ENCODE measurements around the gene PLPP6.

The PLPP6 gene

DNA sequence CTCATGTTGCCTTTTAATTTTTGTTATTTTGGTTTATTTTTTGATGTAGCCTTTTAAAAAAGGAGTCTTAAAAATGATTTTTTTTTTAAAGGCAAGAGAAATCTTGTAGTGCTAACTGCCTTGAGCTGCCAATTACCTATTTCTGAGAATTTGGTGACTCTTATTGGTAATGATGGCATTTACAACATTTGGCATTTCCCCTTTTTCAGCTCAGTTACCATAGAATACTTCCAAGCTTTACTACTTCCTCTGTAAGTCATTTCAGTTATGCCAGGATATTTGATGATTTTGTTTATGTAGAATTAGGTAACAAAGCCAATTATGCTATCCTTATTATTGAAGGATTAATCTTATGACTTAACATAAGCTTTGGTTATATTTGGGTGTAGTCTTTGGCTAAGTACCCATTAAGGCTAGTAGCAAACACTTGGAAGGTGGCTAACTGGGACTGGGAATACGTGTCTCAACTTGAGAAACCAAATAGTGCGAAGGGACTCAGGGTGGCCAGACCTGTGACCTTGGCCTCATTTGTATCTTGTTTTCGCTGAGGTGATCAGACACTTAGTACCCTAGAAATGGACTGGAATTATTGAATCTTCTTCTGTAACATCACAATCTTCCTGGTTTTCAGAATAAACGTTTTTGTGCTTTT lies 45.0 kb downstream of the PLPP6 start:
- Histone ChIP-seq H3K27ac (no peak overlapping the region), H3K4me1 (ENCODE audit: low read depth, poor library complexity, severe bottlenecking) (no peaks in the 10 kb centered on the region), H3K9ac (no peak overlapping the region), H2AFZ (ENCODE audit: low read depth) (no peak overlapping the region), H3K79me2 (ENCODE audit: insufficient read depth, low read depth) (no peaks in the 10 kb centered on the region), H3K36me3 (ENCODE audit: insufficient read depth) (no peaks in the 10 kb centered on the region; the same call in 1 of the 2 replicates), H3K4me3 (IDR thresholded peaks at IDR 0.05; ENCODE audit: insufficient read depth, low read depth, low read length) (no peak overlapping the region), H3K4me2 (no peak overlapping the region), H3K27me3 (ENCODE audit: insufficient read depth, low read depth) (no peaks in the 10 kb centered on the region), H4K20me1 (ENCODE audit: insufficient read depth) (no peaks in the 10 kb centered on the region)
- TF ChIP-seq, protein P1, sequence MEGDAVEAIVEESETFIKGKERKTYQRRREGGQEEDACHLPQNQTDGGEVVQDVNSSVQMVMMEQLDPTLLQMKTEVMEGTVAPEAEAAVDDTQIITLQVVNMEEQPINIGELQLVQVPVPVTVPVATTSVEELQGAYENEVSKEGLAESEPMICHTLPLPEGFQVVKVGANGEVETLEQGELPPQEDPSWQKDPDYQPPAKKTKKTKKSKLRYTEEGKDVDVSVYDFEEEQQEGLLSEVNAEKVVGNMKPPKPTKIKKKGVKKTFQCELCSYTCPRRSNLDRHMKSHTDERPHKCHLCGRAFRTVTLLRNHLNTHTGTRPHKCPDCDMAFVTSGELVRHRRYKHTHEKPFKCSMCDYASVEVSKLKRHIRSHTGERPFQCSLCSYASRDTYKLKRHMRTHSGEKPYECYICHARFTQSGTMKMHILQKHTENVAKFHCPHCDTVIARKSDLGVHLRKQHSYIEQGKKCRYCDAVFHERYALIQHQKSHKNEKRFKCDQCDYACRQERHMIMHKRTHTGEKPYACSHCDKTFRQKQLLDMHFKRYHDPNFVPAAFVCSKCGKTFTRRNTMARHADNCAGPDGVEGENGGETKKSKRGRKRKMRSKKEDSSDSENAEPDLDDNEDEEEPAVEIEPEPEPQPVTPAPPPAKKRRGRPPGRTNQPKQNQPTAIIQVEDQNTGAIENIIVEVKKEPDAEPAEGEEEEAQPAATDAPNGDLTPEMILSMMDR (conservative IDR thresholded peaks at IDR 0.05; ENCODE audit: low read depth, low read length), result no peak

DNA sequence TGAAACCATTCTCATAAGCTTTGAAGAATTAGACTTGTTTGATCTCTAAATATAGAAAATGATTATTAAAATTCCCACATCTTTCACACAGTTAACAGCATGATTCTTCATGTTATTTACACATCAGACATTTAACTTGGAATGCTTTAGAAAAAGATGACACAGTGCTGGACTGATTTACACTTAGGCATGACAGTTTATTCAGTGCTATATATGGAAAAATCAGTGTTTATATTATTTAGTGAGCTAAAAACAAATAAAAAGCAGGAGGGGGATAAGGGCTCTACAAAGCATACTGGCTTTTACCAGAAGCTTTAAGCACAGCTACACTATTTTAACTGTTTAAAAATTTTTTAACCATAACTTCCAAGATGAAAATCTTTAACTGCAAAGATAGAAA lies 47.3 kb downstream of the PLPP6 start:
- H3K4me3 ChIP-seq (IDR thresholded peaks at IDR 0.05; ENCODE audit: insufficient read depth, low read depth, low read length), result no peak overlapping the region
- no peaks in the 10 kb centered on the region for H3K27me3 ChIP-seq (ENCODE audit: insufficient read depth, low read depth)
- no peaks in the 10 kb centered on the region; the same call in 1 of the 2 replicates for H3K36me3 ChIP-seq (ENCODE audit: insufficient read depth)
- TF ChIP-seq, protein P1 (conservative IDR thresholded peaks at IDR 0.05; ENCODE audit: low read depth, low read length), result no peak
- H4K20me1 ChIP-seq (ENCODE audit: insufficient read depth), result no peaks in the 10 kb centered on the region
- no peaks in the 10 kb centered on the region for H3K4me1 ChIP-seq (ENCODE audit: low read depth, poor library complexity, severe bottlenecking)
- no peak overlapping the region for H2AFZ ChIP-seq (ENCODE audit: low read depth)
- no peak overlapping the region for H3K27ac ChIP-seq
- no peaks in the 10 kb centered on the region for H3K79me2 ChIP-seq (ENCODE audit: insufficient read depth, low read depth)
- no peak overlapping the region for H3K4me2 ChIP-seq
- no peak overlapping the region for H3K9ac ChIP-seq

DNA sequence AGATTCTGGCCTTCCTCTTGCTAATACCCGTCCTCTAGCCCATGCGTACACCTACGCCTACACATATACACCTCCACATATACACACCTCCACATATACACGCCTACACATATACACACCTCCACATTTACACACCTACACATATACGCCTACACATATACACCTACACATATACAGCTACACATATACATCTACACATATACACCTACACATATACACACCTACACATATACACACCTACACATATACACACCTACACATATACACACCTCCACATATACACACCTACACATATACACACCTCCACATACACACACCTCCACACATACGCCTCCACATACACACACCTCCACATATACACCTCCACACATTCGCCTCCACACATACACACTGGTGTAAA lies 51.8 kb downstream of the PLPP6 start:
- Histone ChIP-seq H3K27ac (no peak overlapping the region), H3K4me1 (ENCODE audit: low read depth, poor library complexity, severe bottlenecking) (no peaks in the 10 kb centered on the region), H3K4me2 (no peak overlapping the region), H3K27me3 (ENCODE audit: insufficient read depth, low read depth) (no peaks in the 10 kb centered on the region), H3K4me3 (IDR thresholded peaks at IDR 0.05; ENCODE audit: insufficient read depth, low read depth, low read length) (no peak overlapping the region), H4K20me1 (ENCODE audit: insufficient read depth) (no peaks in the 10 kb centered on the region), H3K9ac (no peak overlapping the region), H3K79me2 (ENCODE audit: insufficient read depth, low read depth) (no peaks in the 10 kb centered on the region), H3K36me3 (ENCODE audit: insufficient read depth) (peaks cover 3% of the 10 kb centered on the region; the same call in 1 of the 2 replicates), H2AFZ (ENCODE audit: low read depth) (no peak overlapping the region)
- TF ChIP-seq, protein P1 (conservative IDR thresholded peaks at IDR 0.05; ENCODE audit: low read depth, low read length), result no peak

DNA sequence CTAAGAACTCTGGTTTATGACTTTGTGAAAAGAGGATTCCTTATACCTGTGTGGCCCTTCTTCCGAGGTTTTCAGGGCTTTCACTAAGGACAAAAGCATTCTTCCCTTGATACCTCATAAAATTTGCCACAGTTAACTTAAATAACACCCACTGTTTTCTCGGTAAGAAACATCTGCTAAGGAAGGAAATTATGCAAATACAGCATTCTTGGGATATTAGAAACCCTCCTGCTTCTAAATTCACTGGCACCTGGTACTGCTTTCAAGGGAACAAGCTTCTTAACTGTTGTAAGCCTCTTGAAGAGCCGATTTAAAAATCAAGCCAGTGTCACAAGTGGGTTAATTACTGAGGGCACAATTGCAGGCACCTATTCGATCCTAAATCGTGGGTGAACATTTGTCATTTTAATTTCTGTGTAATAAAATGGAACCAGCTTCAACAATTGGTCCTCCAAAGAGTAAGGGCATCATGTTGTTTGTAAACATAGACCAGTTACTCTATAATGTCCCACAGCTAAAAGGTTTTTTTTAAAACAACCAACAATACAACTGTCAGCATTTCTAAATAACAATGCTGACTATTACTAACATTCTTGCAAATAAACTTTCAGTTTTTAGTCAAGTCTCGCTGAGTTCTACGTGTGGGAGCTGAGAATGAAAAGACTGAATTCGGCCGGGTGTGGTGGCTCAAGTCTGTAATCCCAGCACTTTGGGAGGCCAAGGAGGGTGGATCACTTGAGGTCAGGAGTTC lies 52.3 kb downstream of the PLPP6 start:
- Histone ChIP-seq H3K36me3 (ENCODE audit: insufficient read depth) (peaks cover 6% of the 10 kb centered on the region; the same call in 1 of the 2 replicates), H3K27ac (no peak overlapping the region), H2AFZ (ENCODE audit: low read depth) (no peak overlapping the region), H3K9ac (no peak overlapping the region), H3K27me3 (ENCODE audit: insufficient read depth, low read depth) (no peaks in the 10 kb centered on the region), H3K4me1 (ENCODE audit: low read depth, poor library complexity, severe bottlenecking) (no peaks in the 10 kb centered on the region), H3K4me3 (IDR thresholded peaks at IDR 0.05; ENCODE audit: insufficient read depth, low read depth, low read length) (no peak overlapping the region), H3K4me2 (no peak overlapping the region), H3K79me2 (ENCODE audit: insufficient read depth, low read depth) (no peaks in the 10 kb centered on the region), H4K20me1 (ENCODE audit: insufficient read depth) (no peaks in the 10 kb centered on the region)
- TF ChIP-seq, protein P1 (conservative IDR thresholded peaks at IDR 0.05; ENCODE audit: low read depth, low read length), result no peak
